HUES6 (cell line): ENCODE measurements around the gene LAG3.

Experiments used
- H3K27ac ChIP-seq: 2 replicates; pipeline ENCODE4 v1.7.0; 2013; ENCODE audit warnings: low read depth, mild to moderate bottlenecking, low read length, inconsistent platforms
- H3K27me3 ChIP-seq: 2 replicates; pipeline ENCODE4 v1.6.1; 2013; ENCODE audit warnings: low read length; ENCODE audit not compliant: control insufficient read depth, insufficient read depth
- H3K36me3 ChIP-seq: 2 replicates; pipeline ENCODE4 v1.6.1; 2013; ENCODE audit warnings: low read length; ENCODE audit not compliant: control insufficient read depth, insufficient read depth
- H3K4me1 ChIP-seq: 2 replicates; pipeline ENCODE4 v1.6.1; 2013; ENCODE audit warnings: low read length; ENCODE audit not compliant: control insufficient read depth, insufficient read depth
- H3K4me3 ChIP-seq: 2 replicates; pipeline ENCODE4 v1.5.1; 2013; ENCODE audit warnings: low read depth, low read length
- H3K9ac ChIP-seq: one replicate; pipeline ENCODE4 v1.6.1; 2013; ENCODE audit warnings: mild to moderate bottlenecking, low read length
- H3K9me3 ChIP-seq: 2 replicates; pipeline ENCODE4 v1.6.1; 2013; ENCODE audit warnings: low read depth, low read length; ENCODE audit not compliant: control insufficient read depth, insufficient read depth

Gene LAG3

GRCh38 chr12:6825398-6826124, 53.2 kb downstream of the LAG3 start:
- H3K27me3 ChIP-seq = peaks cover 46% of the 10 kb centered on the region
- H3K27ac ChIP-seq = no peak overlapping the region
- peak overlapping the region; percentile 14 for H3K9ac ChIP-seq
- peaks cover 6% of the 10 kb centered on the region for H3K36me3 ChIP-seq
- no peaks in the 10 kb centered on the region for H3K9me3 ChIP-seq
- peaks cover 53% of the 10 kb centered on the region for H3K4me1 ChIP-seq
- peak overlapping the region; percentile 61 for H3K4me3 ChIP-seq

GRCh38 chr12:6826125-6826733, 53.9 kb downstream of the LAG3 start:
- H3K4me3 ChIP-seq = peak overlapping the region; percentile 61
- peaks cover 13% of the 10 kb centered on the region for H3K36me3 ChIP-seq
- H3K27ac ChIP-seq = no peak overlapping the region
- peaks cover 48% of the 10 kb centered on the region for H3K4me1 ChIP-seq
- H3K9me3 ChIP-seq = no peaks in the 10 kb centered on the region
- H3K27me3 ChIP-seq = peaks cover 46% of the 10 kb centered on the region
- no peak overlapping the region for H3K9ac ChIP-seq

DNA sequence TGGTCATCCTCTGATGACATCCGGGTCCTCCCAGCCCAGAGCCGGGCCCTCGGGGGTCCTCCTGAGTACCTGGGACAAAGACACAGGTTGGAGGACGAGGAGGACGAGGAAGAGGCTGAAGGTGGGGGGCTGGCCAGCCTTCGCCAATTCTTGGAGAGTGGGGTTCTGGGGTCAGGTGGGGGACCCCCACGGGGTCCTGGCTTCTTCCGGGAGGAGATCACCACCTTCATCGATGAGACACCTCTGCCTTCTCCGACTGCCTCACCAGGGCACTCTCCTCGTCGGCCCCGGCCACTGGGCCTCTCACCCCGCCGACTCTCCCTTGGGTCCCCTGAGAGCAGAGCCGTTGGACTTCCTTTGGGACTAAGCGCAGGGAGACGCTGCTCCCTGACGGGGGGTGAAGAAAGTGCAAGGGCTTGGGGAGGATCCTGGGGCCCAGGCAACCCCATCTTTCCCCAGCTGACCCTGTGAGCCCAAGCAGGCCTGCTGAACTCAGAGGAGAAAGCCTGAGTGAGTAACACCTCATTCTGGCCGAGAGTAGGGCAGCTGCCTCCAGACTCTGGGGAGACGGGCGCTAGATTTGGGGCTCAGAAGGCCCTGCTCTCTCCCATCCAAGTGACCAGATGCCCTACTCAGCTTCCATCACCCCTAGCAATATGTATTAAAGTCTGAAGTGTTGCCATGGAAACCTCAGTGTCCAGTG, 54.6 kb downstream of the LAG3 start:
- Histone ChIP-seq H3K36me3 (peaks cover 19% of the 10 kb centered on the region), H3K9ac (no peak overlapping the region), H3K4me1 (peaks cover 47% of the 10 kb centered on the region), H3K27ac (no peak overlapping the region), H3K9me3 (no peaks in the 10 kb centered on the region), H3K27me3 (peaks cover 44% of the 10 kb centered on the region), H3K4me3 (peak overlapping the region; percentile 42; the same call in 1 of the 2 replicates)

DNA sequence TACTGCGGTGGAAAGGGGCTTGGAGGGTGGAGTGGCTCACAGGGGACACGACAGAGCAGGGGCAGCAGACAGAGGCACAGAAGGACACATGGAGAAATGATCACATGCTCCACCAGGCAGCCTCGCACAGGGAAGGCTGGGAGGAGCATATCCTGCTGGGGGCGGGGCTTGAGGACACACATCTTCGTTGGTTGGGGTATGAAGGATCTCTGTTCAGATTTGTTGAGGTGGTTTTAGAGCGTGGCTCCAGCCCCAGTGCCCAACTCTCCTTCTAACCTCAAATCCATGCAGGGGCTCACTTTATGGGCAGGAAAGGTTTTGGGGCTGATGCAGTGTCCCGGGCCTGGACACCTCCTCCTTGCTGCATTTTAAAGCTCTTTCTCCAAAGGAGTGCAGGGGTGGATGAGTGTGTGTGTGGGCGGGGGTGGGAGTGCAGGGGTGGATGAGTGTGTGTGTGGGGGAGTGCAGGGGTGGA, 55.2 kb downstream of the LAG3 start:
- H3K36me3 ChIP-seq = peaks cover 24% of the 10 kb centered on the region
- peaks cover 38% of the 10 kb centered on the region for H3K27me3 ChIP-seq

More for the DNA sequence above, 55.2 kb downstream of the LAG3 start:
- peaks cover 41% of the 10 kb centered on the region for H3K4me1 ChIP-seq
- no peak overlapping the region for H3K27ac ChIP-seq
- peak overlapping the region; percentile 42 for H3K4me3 ChIP-seq
- H3K9ac ChIP-seq = no peak overlapping the region
- H3K9me3 ChIP-seq = no peaks in the 10 kb centered on the region
